Measurements from ENCODE around the gene MTARC2.
"Not testable (repeated sequence)": the region's sequence is repeated elsewhere in the genome, so short reads cannot be mapped to it uniquely, and the experiment has no call there.

Gene MTARC2

GRCh38 chr1:220732137-220732536, 16.0 kb upstream of the MTARC2 start:
- no peak for DNase-seq (ENCODE audit: low spot score)

- no peak for DNase-seq (ENCODE audit: low spot score)
These were observed 15.5 kb upstream of the MTARC2 start for GRCh38 chr1:220732621-220733020.

GRCh38 chr1:220733086-220733601, 15.0 kb upstream of the MTARC2 start:
- DNase-seq (ENCODE audit: low spot score), result peak; percentile 45

- DNase-seq (ENCODE audit: low spot score), result no peak
These were observed 13.4 kb upstream of the MTARC2 start for GRCh38 chr1:220734571-220735326.

GRCh38 chr1:220736283-220736682, 11.8 kb upstream of the MTARC2 start:
- DNase-seq (ENCODE audit: low spot score), result not testable (repeated sequence)

GRCh38 chr1:220741349-220741748, 6.8 kb upstream of the MTARC2 start:
- no peak for DNase-seq (ENCODE audit: low spot score)

GRCh38 chr1:220741825-220742224, 6.3 kb upstream of the MTARC2 start:
- DNase-seq (ENCODE audit: low spot score), result no peak

GRCh38 chr1:220742520-220742919, 5.6 kb upstream of the MTARC2 start:
- DNase-seq (ENCODE audit: low spot score), result no peak

- DNase-seq (ENCODE audit: low spot score), result no peak
These were observed 1.3 kb upstream of the MTARC2 start for GRCh38 chr1:220746851-220747250.

- DNase-seq (ENCODE audit: low spot score), result no peak
These were observed 559 bp upstream of the MTARC2 start for GRCh38 chr1:220747437-220748088.

- DNase-seq (ENCODE audit: low spot score), result no peak
These were observed 814 bp downstream of the MTARC2 start for GRCh38 chr1:220748936-220749335.

- DNase-seq (ENCODE audit: low spot score), result no peak
These were observed 2.0 kb downstream of the MTARC2 start for GRCh38 chr1:220750131-220750515.

- DNase-seq (ENCODE audit: low spot score), result no peak
These were observed 3.0 kb downstream of the MTARC2 start for GRCh38 chr1:220751111-220751510.

- no peak for DNase-seq (ENCODE audit: low spot score)
These were observed 6.2 kb downstream of the MTARC2 start for GRCh38 chr1:220754212-220754917.

- no peak for DNase-seq (ENCODE audit: low spot score)
These were observed 6.8 kb downstream of the MTARC2 start for GRCh38 chr1:220754918-220755295.

GRCh38 chr1:220755309-220755708, 7.2 kb downstream of the MTARC2 start:
- DNase-seq (ENCODE audit: low spot score), result no peak

- DNase-seq (ENCODE audit: low spot score), result no peak
These were observed 9.3 kb downstream of the MTARC2 start for GRCh38 chr1:220757441-220757840.

GRCh38 chr1:220759147-220759546, 11.0 kb downstream of the MTARC2 start:
- DNase-seq (ENCODE audit: low spot score), result no peak

- DNase-seq (ENCODE audit: low spot score), result no peak
These were observed 13.7 kb downstream of the MTARC2 start for GRCh38 chr1:220761688-220762427.

- DNase-seq (ENCODE audit: low spot score), result no peak
These were observed 16.6 kb downstream of the MTARC2 start for GRCh38 chr1:220764757-220765156.

- no peak for DNase-seq (ENCODE audit: low spot score)
These were observed 19.4 kb downstream of the MTARC2 start for GRCh38 chr1:220767312-220768125.

Measured in globus pallidus (tissue), 1 donor.